Fibroblast of mammary gland (primary cell): ENCODE data around the gene KLF13.
"Not testable (repeated sequence)": the region's sequence is repeated elsewhere in the genome, so short reads cannot be mapped to it uniquely, and the experiment has no call there.

Source experiments
- DNase-seq: peaks from one replicate; pipeline ENCODE4 v3.0.0-alpha.2; 2010; ENCODE audit warnings: low read depth
- H3K4me3 ChIP-seq: 2 replicates; pipeline ENCODE4 v1.5.1; 2011; ENCODE audit warnings: low read depth, mild to moderate bottlenecking, low read length, moderate library complexity; ENCODE audit not compliant: control insufficient read depth
- TF ChIP-seq, protein P1 (sequence below): conservative IDR thresholded peaks from 2 replicates; pipeline ENCODE4 v1.5.1; 2011; ENCODE audit warnings: low read depth, low read length, inconsistent platforms; ENCODE audit not compliant: control insufficient read depth, insufficient read depth

The KLF13 gene

GRCh38 chr15:31349233-31350141, 22.9 kb downstream of the KLF13 start:
- no peak overlapping the region for H3K4me3 ChIP-seq
- DNase-seq = peak; percentile 47
- TF ChIP-seq, protein P1, sequence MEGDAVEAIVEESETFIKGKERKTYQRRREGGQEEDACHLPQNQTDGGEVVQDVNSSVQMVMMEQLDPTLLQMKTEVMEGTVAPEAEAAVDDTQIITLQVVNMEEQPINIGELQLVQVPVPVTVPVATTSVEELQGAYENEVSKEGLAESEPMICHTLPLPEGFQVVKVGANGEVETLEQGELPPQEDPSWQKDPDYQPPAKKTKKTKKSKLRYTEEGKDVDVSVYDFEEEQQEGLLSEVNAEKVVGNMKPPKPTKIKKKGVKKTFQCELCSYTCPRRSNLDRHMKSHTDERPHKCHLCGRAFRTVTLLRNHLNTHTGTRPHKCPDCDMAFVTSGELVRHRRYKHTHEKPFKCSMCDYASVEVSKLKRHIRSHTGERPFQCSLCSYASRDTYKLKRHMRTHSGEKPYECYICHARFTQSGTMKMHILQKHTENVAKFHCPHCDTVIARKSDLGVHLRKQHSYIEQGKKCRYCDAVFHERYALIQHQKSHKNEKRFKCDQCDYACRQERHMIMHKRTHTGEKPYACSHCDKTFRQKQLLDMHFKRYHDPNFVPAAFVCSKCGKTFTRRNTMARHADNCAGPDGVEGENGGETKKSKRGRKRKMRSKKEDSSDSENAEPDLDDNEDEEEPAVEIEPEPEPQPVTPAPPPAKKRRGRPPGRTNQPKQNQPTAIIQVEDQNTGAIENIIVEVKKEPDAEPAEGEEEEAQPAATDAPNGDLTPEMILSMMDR = no peak

- TF ChIP-seq, protein P1 = no peak
- DNase-seq = no peak
- H3K4me3 ChIP-seq = no peak overlapping the region
Measured at GRCh38 chr15:31350771-31351170, 24.1 kb downstream of the KLF13 start.

- TF ChIP-seq, protein P1 = no peak
- no peak for DNase-seq
- no peak overlapping the region for H3K4me3 ChIP-seq
Measured at GRCh38 chr15:31352339-31352751, 25.7 kb downstream of the KLF13 start.

DNA sequence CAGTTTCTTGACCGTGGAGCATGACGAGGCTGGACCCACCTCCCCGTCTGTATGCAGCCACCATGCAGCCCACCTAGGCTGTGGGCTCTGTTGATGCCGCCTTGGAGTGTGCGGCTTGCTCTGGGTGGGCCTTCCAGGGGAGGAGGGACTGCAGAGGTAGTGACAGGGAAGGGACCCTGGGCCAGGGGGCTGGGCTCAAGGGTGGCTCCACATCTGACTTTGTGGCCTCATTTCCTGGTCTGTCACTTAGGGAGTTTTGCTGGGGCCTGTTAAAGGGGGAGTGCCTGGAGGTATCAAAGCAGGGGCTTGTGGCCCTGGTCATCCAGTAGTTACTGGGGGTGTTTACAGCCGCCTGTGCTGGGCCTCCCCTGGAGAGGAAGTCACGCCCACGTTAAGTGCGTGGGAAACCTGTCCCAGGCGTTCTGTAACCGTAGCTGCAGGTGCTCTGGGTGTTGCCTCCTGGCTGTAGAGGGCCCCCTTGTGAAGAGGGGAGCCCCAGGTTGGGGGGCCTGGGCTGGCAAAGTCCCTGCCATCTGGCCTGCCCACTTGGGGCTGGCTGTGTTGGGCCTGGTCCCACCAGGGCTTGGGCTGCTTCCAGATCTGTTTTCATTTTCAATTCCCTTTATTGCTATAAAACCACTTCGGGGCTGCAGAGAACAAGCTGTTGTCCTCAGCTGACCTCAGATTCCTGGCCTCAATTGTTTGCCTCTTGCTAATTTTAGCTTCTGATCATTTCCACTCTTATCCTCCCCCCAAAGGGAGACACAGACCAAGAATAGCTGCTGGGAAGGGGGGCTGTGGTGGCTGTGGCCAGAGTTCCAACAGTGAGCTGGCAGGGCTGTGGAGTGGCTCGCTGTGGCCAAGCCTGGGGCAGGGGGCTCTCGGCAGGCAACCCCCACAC, 26.5 kb downstream of the KLF13 start:
- TF ChIP-seq, protein P1 = no peak
- DNase-seq = peak; percentile 87
- H3K4me3 ChIP-seq = no peak overlapping the region

DNA sequence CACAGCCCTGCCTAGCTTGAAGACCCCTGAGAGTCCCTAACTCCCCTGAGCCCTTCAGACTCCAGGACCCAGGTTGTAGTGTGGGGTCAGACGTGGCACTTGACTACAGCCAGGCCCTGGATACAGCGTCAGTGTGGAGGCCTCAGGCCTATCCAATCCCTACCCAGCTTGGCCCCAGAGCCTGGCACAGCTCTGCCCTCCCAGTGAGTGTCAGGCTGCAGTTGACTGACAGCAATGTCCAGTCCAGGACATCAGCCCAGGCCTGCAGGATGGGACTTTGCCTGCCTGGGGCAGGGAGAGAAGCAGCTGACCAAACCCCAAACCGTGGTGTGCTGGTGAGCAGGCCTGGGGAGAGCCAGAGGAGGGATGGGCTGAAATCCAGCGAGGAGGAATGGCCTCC, 27.3 kb downstream of the KLF13 start:
- TF ChIP-seq, protein P1 = no peak
- no peak overlapping the region for H3K4me3 ChIP-seq
- no peak for DNase-seq

- not testable (repeated sequence) for H3K4me3 ChIP-seq, DNase-seq
Measured at GRCh38 chr15:31356097-31356496, 29.5 kb downstream of the KLF13 start.

GRCh38 chr15:31357148-31357547, 30.5 kb downstream of the KLF13 start:
- H3K4me3 ChIP-seq = no peak overlapping the region
- DNase-seq = no peak

More at GRCh38 chr15:31357148-31357547, 30.5 kb downstream of the KLF13 start:
- TF ChIP-seq, protein P1 = no peak
